ENCODE data around the gene RFX3. TPM values are rescaled to one million over a fixed set of nuclear protein-coding genes. Genes with fewer than 3 reads are reported as not detected.

Gene RFX3
- total RNA-seq, 1 donor from 2014 or later = 39.1 TPM

- Mint-ChIP-seq H3K36me3 (ENCODE audit: low read depth) (peaks cover 23% of the 10 kb centered on the region), H3K4me3 (no peak overlapping the region), H3K4me1 (peaks cover 15% of the 10 kb centered on the region), H3K27ac (no peak overlapping the region), H3K27me3 (no peaks in the 10 kb centered on the region), H3K9me3 (peaks cover 6% of the 10 kb centered on the region)
- intact Hi-C loops (cut with micrococcal nuclease) = no loop called here
- no peak for TF ChIP-seq CTCF (IDR thresholded peaks at IDR 0.05)
- ChIA-PET CTCF (no interaction called here), POLR2A (interaction anchor here (0.6 kb wide), 1 partner anchor 37 kb away, joined by 4 read pairs; no protein-coding TSS in a partner anchor)
- ATAC-seq (ENCODE audit: low read depth) (no peak), DNase-seq (no peak)
Observed at GRCh38 chr9:3361689-3362392, 164.0 kb downstream of the RFX3 start.

GRCh38 chr9:3361116-3361515 is 164.7 kb downstream of the RFX3 start:
- ChIA-PET CTCF (no interaction called here), POLR2A (interaction anchor here (0.6 kb wide), 1 partner anchor 292 kb away, joined by 3 read pairs; no protein-coding TSS in a partner anchor)
- no peak overlapping the region for H3K4me3 Mint-ChIP-seq
- no peaks in the 10 kb centered on the region for H3K27me3 Mint-ChIP-seq
- H3K36me3 Mint-ChIP-seq (ENCODE audit: low read depth) = peaks cover 23% of the 10 kb centered on the region
- ATAC-seq (ENCODE audit: low read depth) (no peak), DNase-seq (no peak)
- H3K27ac Mint-ChIP-seq = no peak overlapping the region
- peaks cover 15% of the 10 kb centered on the region for H3K4me1 Mint-ChIP-seq
- H3K9me3 Mint-ChIP-seq = peaks cover 6% of the 10 kb centered on the region
- intact Hi-C loops (cut with micrococcal nuclease) = no loop called here
- no peak for TF ChIP-seq CTCF (IDR thresholded peaks at IDR 0.05)

- Mint-ChIP-seq H3K4me3 (no peak overlapping the region), H3K9me3 (peaks cover 6% of the 10 kb centered on the region), H3K4me1 (peaks cover 13% of the 10 kb centered on the region), H3K36me3 (ENCODE audit: low read depth) (peaks cover 22% of the 10 kb centered on the region), H3K27ac (no peak overlapping the region), H3K27me3 (no peaks in the 10 kb centered on the region)
- DNase-seq (no peak), ATAC-seq (ENCODE audit: low read depth) (no peak)
- TF ChIP-seq CTCF (IDR thresholded peaks at IDR 0.05) = no peak
- intact Hi-C loops (cut with micrococcal nuclease) = no loop called here
- ChIA-PET POLR2A (no interaction called here), CTCF (no interaction called here)
Observed at GRCh38 chr9:3360245-3360644, 165.6 kb downstream of the RFX3 start.

GRCh38 chr9:3359778-3360177 is 166.0 kb downstream of the RFX3 start:
- Mint-ChIP-seq H3K4me3 (no peak overlapping the region), H3K9me3 (peaks cover 6% of the 10 kb centered on the region), H3K4me1 (peaks cover 13% of the 10 kb centered on the region), H3K36me3 (ENCODE audit: low read depth) (peaks cover 21% of the 10 kb centered on the region), H3K27ac (no peak overlapping the region), H3K27me3 (no peaks in the 10 kb centered on the region)
- POLR2A ChIA-PET = no interaction called here
- intact Hi-C loops (cut with micrococcal nuclease) = no loop called here
- no peak for TF ChIP-seq CTCF (IDR thresholded peaks at IDR 0.05)
- DNase-seq (no peak), ATAC-seq (ENCODE audit: low read depth) (no peak)
- CTCF ChIA-PET = no interaction called here

- ATAC-seq (ENCODE audit: low read depth) = no peak
- intact Hi-C loops (cut with micrococcal nuclease) = no loop called here
Observed at GRCh38 chr9:3359048-3359692, 166.6 kb downstream of the RFX3 start.

More at GRCh38 chr9:3359048-3359692, 166.6 kb downstream of the RFX3 start:
- Mint-ChIP-seq H3K27ac (peak overlapping the region; percentile 50), H3K9me3 (peaks cover 6% of the 10 kb centered on the region), H3K27me3 (no peaks in the 10 kb centered on the region), H3K4me3 (peak overlapping the region; percentile 44), H3K36me3 (ENCODE audit: low read depth) (peaks cover 21% of the 10 kb centered on the region), H3K4me1 (peaks cover 17% of the 10 kb centered on the region)
- no peak for DNase-seq
- TF ChIP-seq CTCF (IDR thresholded peaks at IDR 0.05) = no peak
- ChIA-PET CTCF (no interaction called here), POLR2A (no interaction called here)

Measured in activated B cell treated with CpG ODN at 0.5 μM for 24 hours (primary cell).